GM21723 (cell line): Measurements from ENCODE around the gene FRMD7.
"Not testable (repeated sequence)": the region's sequence is repeated elsewhere in the genome, so short reads cannot be mapped to it uniquely, and the experiment has no call there.

ENCODE experiments used
- ATAC-seq: cut with Tn5 transposase; IDR thresholded peaks from one replicate; pipeline ENCODE4 v1.9.1; 2021; ENCODE audit warnings: mild to moderate bottlenecking, moderate library complexity; ENCODE audit not compliant: unreplicated experiment

Gene FRMD7, protein sequence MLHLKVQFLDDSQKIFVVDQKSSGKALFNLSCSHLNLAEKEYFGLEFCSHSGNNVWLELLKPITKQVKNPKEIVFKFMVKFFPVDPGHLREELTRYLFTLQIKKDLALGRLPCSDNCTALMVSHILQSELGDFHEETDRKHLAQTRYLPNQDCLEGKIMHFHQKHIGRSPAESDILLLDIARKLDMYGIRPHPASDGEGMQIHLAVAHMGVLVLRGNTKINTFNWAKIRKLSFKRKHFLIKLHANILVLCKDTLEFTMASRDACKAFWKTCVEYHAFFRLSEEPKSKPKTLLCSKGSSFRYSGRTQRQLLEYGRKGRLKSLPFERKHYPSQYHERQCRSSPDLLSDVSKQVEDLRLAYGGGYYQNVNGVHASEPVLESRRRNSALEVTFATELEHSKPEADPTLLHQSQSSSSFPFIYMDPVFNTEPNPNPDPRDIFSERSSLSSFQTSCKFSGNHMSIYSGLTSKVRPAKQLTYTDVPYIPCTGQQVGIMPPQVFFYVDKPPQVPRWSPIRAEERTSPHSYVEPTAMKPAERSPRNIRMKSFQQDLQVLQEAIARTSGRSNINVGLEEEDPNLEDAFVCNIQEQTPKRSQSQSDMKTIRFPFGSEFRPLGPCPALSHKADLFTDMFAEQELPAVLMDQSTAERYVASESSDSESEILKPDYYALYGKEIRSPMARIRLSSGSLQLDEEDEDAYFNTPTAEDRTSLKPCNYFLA

GRCh38 chrX:132127743-132128142, at the start of gene FRMD7:
FRMD7 (minus strand) TSS chrX:132128020; CDS start chrX:132127844, 176 bp downstream.
- no peak for ATAC-seq

GRCh38 chrX:132173647-132174046, 45.8 kb upstream of the FRMD7 start:
- ATAC-seq: no peak

- ATAC-seq: no peak
These were observed 44.1 kb upstream of the FRMD7 start for GRCh38 chrX:132171881-132172280.

DNA sequence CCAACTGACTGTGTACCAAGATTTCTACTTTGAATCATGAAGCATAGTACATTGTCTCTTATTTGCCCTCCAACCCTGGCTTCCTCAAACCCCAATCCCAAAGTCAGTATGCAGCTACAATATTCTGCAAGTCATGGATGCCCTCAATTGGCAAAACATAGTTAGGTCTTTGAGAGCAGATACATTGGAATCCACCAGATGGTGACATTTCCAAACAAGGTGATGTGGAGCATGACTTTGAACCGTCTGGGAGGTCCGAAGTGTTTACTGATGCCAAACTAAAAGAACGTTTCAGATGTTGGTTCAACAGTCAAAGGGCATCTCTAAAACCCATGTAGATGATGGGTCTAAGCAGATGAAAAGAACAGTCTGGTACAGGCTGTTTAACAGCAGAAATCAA, 43.7 kb upstream of the FRMD7 start:
- ATAC-seq: no peak

- no peak for ATAC-seq
These were observed 41.7 kb upstream of the FRMD7 start for GRCh38 chrX:132169554-132169953.

DNA sequence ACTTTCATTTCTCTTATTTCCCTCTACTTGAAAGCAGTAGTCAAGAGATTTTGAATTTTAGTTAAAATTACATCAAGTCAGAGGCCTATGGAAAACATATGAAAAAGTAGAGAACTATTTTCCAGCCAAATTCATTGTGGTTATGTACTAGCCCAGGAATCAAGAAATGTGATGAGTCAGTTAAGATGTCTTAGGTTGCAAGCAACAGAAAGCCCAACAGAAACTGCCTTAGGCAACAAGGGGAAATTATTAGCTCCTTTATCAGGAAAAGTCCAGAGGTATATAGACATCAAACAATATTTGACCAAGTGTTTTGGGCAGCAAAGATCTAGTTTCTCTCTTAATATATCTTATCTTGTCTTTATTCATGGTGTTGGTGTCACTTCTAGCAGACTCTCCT, 37.8 kb upstream of the FRMD7 start:
- no peak for ATAC-seq

GRCh38 chrX:132165005-132165404, 37.2 kb upstream of the FRMD7 start:
- ATAC-seq: no peak

DNA sequence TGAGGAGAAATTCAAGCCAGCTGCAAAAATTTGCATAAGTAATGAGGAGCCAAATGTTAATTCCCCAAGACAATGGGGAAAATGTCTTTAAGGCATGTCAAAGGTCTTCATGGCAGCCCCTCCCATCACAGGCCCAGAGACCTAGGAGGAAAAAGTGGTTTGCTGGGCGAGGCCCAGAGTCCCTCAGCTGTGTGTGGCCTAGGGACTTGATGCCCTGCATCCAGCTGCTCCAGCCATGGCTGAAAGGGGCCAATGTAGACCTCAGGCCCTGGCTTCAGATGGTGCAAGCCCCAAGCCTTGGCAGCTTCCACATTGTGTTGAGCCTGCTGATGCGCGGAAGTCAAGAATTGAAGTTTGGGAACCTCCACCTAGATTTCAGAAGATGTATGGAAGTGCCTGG, 35.3 kb upstream of the FRMD7 start:
- ATAC-seq: not testable (repeated sequence)

- peak; percentile 57 for ATAC-seq
These were observed 25.3 kb upstream of the FRMD7 start for GRCh38 chrX:132153166-132153565.

DNA sequence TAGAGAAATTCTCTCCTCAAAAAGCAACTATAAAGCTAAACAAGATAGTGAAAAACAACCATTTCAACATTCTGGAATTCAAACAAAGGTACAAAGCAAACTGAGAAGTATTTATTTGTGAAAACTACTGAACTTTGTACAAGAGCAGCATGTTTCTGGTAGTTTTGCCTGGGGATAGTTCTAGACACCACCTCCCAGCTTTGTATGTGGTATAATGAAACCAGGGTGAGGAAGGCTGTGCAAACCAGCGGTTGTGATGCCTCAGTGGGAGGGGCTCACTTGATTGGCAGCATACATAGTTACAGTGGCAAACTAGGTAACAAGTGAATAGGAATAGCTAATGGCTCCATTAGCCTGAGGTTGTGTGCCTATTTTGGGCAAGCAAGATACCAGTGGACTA, 18.6 kb upstream of the FRMD7 start:
- no peak for ATAC-seq

- no peak for ATAC-seq
These were observed 16.2 kb upstream of the FRMD7 start for GRCh38 chrX:132144061-132144460.

- no peak for ATAC-seq
These were observed 1.9 kb downstream of the FRMD7 start for GRCh38 chrX:132125906-132126305.

GRCh38 chrX:132120913-132121312, 6.9 kb downstream of the FRMD7 start:
- ATAC-seq: no peak

DNA sequence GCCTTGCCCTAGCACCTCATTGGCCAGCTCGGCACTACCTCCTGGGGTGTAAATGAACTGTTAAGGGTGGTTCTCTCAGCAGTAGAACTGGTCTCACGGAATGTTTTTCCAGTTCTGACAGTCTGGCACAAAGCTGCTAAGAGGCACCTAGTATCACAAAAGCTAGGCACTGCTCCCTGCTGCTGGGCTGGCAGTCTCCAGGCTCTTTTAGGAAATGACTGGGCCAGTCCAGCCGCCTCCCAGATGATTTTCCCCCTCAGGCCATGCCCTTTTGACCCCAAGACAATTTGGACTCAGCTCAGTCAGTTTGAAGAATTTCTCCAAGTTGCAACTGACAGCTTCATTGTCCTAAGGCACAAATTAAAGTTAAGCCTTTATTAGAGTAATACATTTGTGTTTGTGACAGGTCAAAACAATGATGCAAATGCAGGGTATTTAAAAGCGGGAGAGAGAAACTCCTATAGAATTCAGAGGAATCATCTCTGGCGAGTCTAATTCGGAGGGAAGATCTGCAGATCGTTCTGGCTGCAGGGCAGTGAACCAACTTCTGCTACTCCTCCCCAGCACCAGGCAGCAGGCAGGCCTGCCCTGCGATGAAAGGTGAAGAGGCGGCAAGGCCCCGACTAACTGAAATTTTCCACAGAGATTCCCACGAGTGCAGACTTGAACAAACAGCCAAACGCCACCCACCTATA, 7.9 kb downstream of the FRMD7 start:
- no peak for ATAC-seq

DNA sequence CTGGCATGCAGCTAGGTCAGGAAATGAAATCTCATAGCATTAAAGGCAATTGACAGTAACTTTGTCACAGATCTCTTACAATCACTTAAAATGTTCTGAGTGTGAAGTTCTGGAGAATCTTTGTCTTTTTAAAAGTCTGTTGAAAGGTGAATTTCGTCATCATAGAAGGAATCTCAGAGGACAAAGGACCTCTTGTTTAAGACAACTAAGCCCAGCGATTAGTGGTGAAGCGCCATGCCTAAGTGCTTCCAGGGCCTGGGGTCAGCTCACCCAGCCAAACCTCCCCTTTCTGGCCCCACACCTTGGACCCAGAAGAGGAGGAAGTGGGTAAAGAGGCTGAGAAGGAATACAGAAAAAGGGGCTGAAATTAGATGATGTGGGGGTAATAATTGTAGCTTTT, 8.5 kb downstream of the FRMD7 start:
- no peak for ATAC-seq

GRCh38 chrX:132118358-132118757, 9.5 kb downstream of the FRMD7 start:
- no peak for ATAC-seq

DNA sequence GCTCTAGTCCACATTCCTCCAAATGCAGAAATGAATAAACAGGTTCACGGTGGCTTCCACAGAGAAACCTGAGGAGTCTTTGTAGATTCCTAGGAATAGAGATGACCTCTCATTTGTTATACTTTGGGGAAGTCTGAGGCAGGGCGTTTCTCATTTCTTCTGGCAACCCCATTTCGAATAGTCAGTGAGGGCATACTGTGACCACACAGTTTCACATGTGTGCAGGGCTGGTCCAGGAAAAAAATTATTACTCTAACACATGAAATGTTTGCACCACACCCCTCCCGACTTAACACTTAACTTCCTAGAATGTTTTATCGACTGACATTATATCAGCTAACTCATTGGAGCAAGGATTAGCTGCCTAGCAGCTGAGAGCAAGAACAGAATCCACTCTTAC, 12.0 kb downstream of the FRMD7 start:
- ATAC-seq: no peak

GRCh38 chrX:132114607-132115006, 13.2 kb downstream of the FRMD7 start:
- no peak for ATAC-seq

DNA sequence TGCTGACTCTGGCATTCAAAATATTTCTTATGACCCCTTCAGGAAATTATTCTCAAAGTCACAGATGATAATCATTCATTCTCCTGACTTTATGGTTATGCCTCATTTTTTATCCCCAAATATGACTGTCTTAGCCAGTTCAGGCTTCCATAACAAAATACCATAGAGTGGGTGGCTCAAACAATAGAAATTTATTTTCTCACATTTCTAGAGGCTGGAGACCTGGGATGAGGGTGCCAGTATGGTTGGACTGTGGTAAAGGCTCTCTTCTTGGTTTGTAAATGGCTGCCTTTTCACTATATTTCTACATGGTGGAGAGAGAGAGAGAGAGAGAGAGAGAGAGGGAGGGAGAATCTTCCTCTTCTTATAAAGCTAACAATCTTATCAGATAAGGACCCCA, 20.5 kb downstream of the FRMD7 start:
- no peak for ATAC-seq

DNA sequence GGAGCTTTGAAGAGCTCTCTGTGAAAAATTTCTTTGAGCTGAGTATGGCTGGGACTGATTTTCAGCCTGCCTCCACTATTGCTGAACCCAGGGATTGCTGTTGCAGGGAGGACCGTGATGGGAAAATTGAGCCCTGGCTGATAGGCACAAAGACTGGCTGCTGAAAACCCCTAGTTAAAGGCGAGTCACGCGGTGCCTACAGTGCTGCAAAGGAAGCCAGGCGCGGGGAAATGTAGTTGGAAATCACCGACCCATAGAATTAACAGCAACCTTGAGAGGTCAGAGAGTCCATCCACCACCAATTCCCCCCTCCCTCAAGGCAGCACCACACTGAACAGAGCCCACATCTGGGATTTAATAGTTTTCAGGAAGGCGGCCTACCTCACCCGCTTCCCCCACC, 26.0 kb downstream of the FRMD7 start:
- ATAC-seq: no peak

DNA sequence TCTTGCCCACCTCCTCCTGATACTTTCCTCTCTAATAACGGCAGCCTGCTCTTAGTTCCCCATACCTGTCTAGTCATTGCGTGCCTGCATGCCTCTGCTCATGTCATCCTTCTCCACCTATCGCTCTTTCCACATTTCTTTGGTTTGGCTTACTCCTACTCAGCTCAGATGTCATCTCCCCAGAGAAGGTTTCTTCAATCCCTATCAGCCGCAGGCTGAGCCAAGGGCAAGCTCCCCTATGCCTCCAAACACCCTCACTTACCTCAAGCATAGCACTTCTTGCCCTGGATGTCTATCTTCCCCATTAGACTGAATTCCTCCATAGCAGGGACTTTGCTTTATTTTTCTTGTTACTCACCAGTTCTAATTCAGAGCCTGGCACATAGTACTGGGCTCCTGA, 26.6 kb downstream of the FRMD7 start:
- ATAC-seq: no peak

GRCh38 chrX:132098704-132099103, 29.1 kb downstream of the FRMD7 start:
- not testable (repeated sequence) for ATAC-seq
